Keratinocyte (primary cell): ENCODE results near the gene IGF1. TPM values are rescaled to one million over a fixed set of nuclear protein-coding genes. Genes with fewer than 3 reads are reported as not detected.

Experiments used
- DNase-seq: peaks from one replicate; pipeline ENCODE4 v3.0.0-alpha.2; 2011; ENCODE audit warnings: low read depth, missing footprints, low spot score
- FAIRE-seq: peaks from 2 replicates; lab custom pipeline; 2011; peaks lifted over from hg19 to GRCh38; lab: Jason Lieb, UNC
- H2AFZ ChIP-seq: 2 replicates; pipeline ENCODE4 v1.6.0; 2012; ENCODE audit warnings: low read length, control low read depth, inconsistent platforms; ENCODE audit not compliant: control insufficient read depth
- H3K27ac ChIP-seq: 2 replicates; pipeline ENCODE4 v1.5.1; 2011; ENCODE audit warnings: low read length; ENCODE audit not compliant: control insufficient read depth, insufficient read depth
- H3K27me3 ChIP-seq: 3 replicates; pipeline ENCODE4 v1.6.0; 2011; ENCODE audit warnings: low read length; ENCODE audit not compliant: control insufficient read depth, insufficient read depth; ENCODE audit errors: extremely low read depth
- H3K36me3 ChIP-seq, 2 experiments: 2 replicates in 1 of 2; 3 replicates in 1 of 2; pipeline ENCODE4 v1.5.1; 2011; ENCODE audit warnings: low read length in 2 of 2, mild to moderate bottlenecking in 1 of 2; ENCODE audit not compliant: control insufficient read depth in 2 of 2, insufficient read depth in 2 of 2; ENCODE audit errors: extremely low read depth in 1 of 2
- H3K4me1 ChIP-seq: 3 replicates; pipeline ENCODE4 v1.5.1; 2011; ENCODE audit warnings: low read length; ENCODE audit not compliant: control insufficient read depth, insufficient read depth; ENCODE audit errors: extremely low read depth
- H3K4me2 ChIP-seq: 3 replicates; pipeline ENCODE4 v1.6.0; 2011; ENCODE audit warnings: low read depth, low read length; ENCODE audit not compliant: control insufficient read depth, insufficient read depth; ENCODE audit errors: extremely low read depth
- H3K4me3 ChIP-seq, 3 experiments: fragments of 200-600 bp in 1 of 3; sonication (generic) in 1 of 3; 2 replicates in 2 of 3; 3 replicates in 1 of 3; pipeline ENCODE4 v1.5.1; 2011 to 2016; ENCODE audit warnings: low read length in 3 of 3, mild to moderate bottlenecking in 3 of 3, control low read depth in 2 of 3, inconsistent platforms in 1 of 3, low read depth in 1 of 3, mixed read lengths in 1 of 3, mixed run types in 1 of 3, moderate library complexity in 1 of 3; ENCODE audit not compliant: control insufficient read depth in 2 of 3, insufficient read depth in 2 of 3; ENCODE audit errors: extremely low read depth in 1 of 3
- H3K79me2 ChIP-seq: 2 replicates; pipeline ENCODE4 v1.6.0; 2012; ENCODE audit warnings: low read length; ENCODE audit not compliant: control insufficient read depth, insufficient read depth
- H3K9ac ChIP-seq: 3 replicates; pipeline ENCODE4 v1.6.0; 2011; ENCODE audit warnings: low read length; ENCODE audit not compliant: control insufficient read depth, insufficient read depth; ENCODE audit errors: extremely low read depth
- H3K9me1 ChIP-seq: 3 replicates; pipeline ENCODE4 v1.6.0; 2011; ENCODE audit warnings: low read length; ENCODE audit not compliant: control insufficient read depth, insufficient read depth; ENCODE audit errors: extremely low read depth
- H3K9me3 ChIP-seq: 2 replicates; pipeline ENCODE4 v1.5.1; 2012; ENCODE audit warnings: low read depth, low read length; ENCODE audit not compliant: control insufficient read depth
- H4K20me1 ChIP-seq: 3 replicates; pipeline ENCODE4 v1.6.0; 2011; ENCODE audit warnings: low read length; ENCODE audit not compliant: control insufficient read depth, insufficient read depth; ENCODE audit errors: extremely low read depth
- CTCF ChIP-seq, 3 experiments: IDR thresholded peaks in 1 of 3; conservative IDR thresholded peaks in 1 of 3; optimal IDR thresholded peaks in 1 of 3; 2 replicates in 2 of 3; 3 replicates in 1 of 3; pipeline versions ENCODE3 to v1.5.1; 2011; ENCODE audit warnings: low read length in 3 of 3, mild to moderate bottlenecking in 3 of 3, moderate library complexity in 2 of 3, control low read depth in 1 of 3, inconsistent platforms in 1 of 3; ENCODE audit not compliant: insufficient read depth in 2 of 3; ENCODE audit errors: extremely low read depth in 1 of 3
- EZH2 ChIP-seq: IDR thresholded peaks from one replicate; pipeline ENCODE4 v1.6.1; 2012; ENCODE audit warnings: inconsistent platforms, mild to moderate bottlenecking, low read length, moderate library complexity
- dilution Hi-C: fragments of 300-500 bp; cut with MboI; formaldehyde crosslinking; loops from one replicate; pipeline ENCODE4 v1.7.0; 2020; ENCODE audit warnings: low sequenced_read_pairs; ENCODE audit not compliant: extremely low pct_ligation_motif_present
- polyA plus RNA-seq, 5 experiments: library from polyadenylated mRNA; depleted of rRNA in 3 of 5; stranded (reverse) in 3 of 5; stranded (forward) in 1 of 5; unstranded in 1 of 5; fragments of >200 nt; gene quantifications; 1 replicate in 1 of 5; 2 replicates in 3 of 5; 3 replicates in 1 of 5; pipeline versions ENCODE4 v1.2.1 to v1.2.3, GENCODE V29; 2011 to 2012; ENCODE audit warnings: missing spikeins in 2 of 5, low read depth in 1 of 5, low replicate concordance in 1 of 5

IGF1 gene
- polyA plus RNA-seq, 1 donor (not counting 4 experiments of a cell fraction or from before 2014, with no cell fraction given) = not detected

GRCh38 chr12:102349079-102349478, 131.3 kb downstream of the IGF1 start:
- H3K4me1 ChIP-seq = no peaks in the 10 kb centered on the region
- no peak overlapping the region for H3K9ac ChIP-seq
- TF ChIP-seq EZH2 (no peak), CTCF (optimal IDR thresholded peaks at IDR 0.05 in 1 of 3, IDR thresholded peaks at IDR 0.05 in 1 of 3, conservative IDR thresholded peaks at IDR 0.05 in 1 of 3; ENCODE audit: extremely low read depth in 1 of 3, insufficient read depth in 2 of 3, low read length in 3 of 3) (no peak)
- DNase-seq = no peak
- dilution Hi-C loops = no loop called here
- no peaks in the 10 kb centered on the region for H3K9me1 ChIP-seq
- no peak overlapping the region for H3K4me2 ChIP-seq
- H3K4me3 ChIP-seq = no peak overlapping the region
- H3K9me3 ChIP-seq = no peaks in the 10 kb centered on the region
- H3K79me2 ChIP-seq = no peaks in the 10 kb centered on the region
- no peaks in the 10 kb centered on the region for H3K36me3 ChIP-seq
- H4K20me1 ChIP-seq = no peaks in the 10 kb centered on the region
- H2AFZ ChIP-seq = no peak overlapping the region
- no peak for FAIRE-seq
- no peak overlapping the region for H3K27ac ChIP-seq
- H3K27me3 ChIP-seq = no peaks in the 10 kb centered on the region

GRCh38 chr12:102347811-102348210, 132.6 kb downstream of the IGF1 start:
- no peak overlapping the region for H2AFZ ChIP-seq
- no peak overlapping the region for H3K4me3 ChIP-seq
- dilution Hi-C loops = no loop called here
- H3K4me2 ChIP-seq = no peak overlapping the region
- TF ChIP-seq CTCF (optimal IDR thresholded peaks at IDR 0.05 in 1 of 3, IDR thresholded peaks at IDR 0.05 in 1 of 3, conservative IDR thresholded peaks at IDR 0.05 in 1 of 3; ENCODE audit: extremely low read depth in 1 of 3, insufficient read depth in 2 of 3, low read length in 3 of 3) = no peak
- no peak for TF ChIP-seq EZH2
- H3K9me1 ChIP-seq = no peaks in the 10 kb centered on the region
- H3K4me1 ChIP-seq = peaks cover 4% of the 10 kb centered on the region
- H3K27ac ChIP-seq = no peak overlapping the region
- H3K9me3 ChIP-seq = no peaks in the 10 kb centered on the region
- H3K9ac ChIP-seq = no peak overlapping the region
- no peaks in the 10 kb centered on the region for H3K79me2 ChIP-seq
- FAIRE-seq = no peak
- H4K20me1 ChIP-seq = no peaks in the 10 kb centered on the region
- no peaks in the 10 kb centered on the region for H3K36me3 ChIP-seq
- no peaks in the 10 kb centered on the region for H3K27me3 ChIP-seq
- DNase-seq = no peak
